ENCODE data around the gene ZNF865. TPM values are rescaled to one million over a fixed set of nuclear protein-coding genes. Genes with fewer than 3 reads are reported as not detected.
"Not testable (repeated sequence)": the region's sequence is repeated elsewhere in the genome, so short reads cannot be mapped to it uniquely, and the experiment has no call there.

Gene ZNF865
- total and polyA plus RNA-seq, 2 of the 8 experiments (the other 6 are each of a cell fraction or from before 2014, with no cell fraction given) = 3.5 to 13.6 TPM

- no peak overlapping the region for H2BK120ac ChIP-seq (replicated peaks; ENCODE audit: low read depth, low read length)
- no peak overlapping the region for H3K4ac ChIP-seq (replicated peaks; ENCODE audit: insufficient read length, low read depth, low read length)
- H2AFZ ChIP-seq (ENCODE audit: low read length) = no peak overlapping the region
- no peak overlapping the region for H2BK12ac ChIP-seq (ENCODE audit: low read depth, low read length)
- H3K4me1 ChIP-seq (replicated peaks in 1 of 4; ENCODE audit: control insufficient read depth in 3 of 4, insufficient read depth in 4 of 4, low read length in 3 of 4) = no peaks in the 10 kb centered on the region
- no peak overlapping the region for H3K23ac ChIP-seq (ENCODE audit: insufficient read length)
- no peak overlapping the region for H2BK5ac ChIP-seq (ENCODE audit: low read depth, low read length)
- no peak overlapping the region for H2BK20ac ChIP-seq (ENCODE audit: low read length)
- H3K14ac ChIP-seq (ENCODE audit: insufficient read length) = no peak overlapping the region
- H4K91ac ChIP-seq (replicated peaks; ENCODE audit: insufficient read length, low read length) = no peak overlapping the region
- no peaks in the 10 kb centered on the region for H3K9me3 ChIP-seq (ENCODE audit: insufficient read depth in 2 of 2, low read depth in 1 of 2, low read length in 1 of 2)
- no peak overlapping the region for H3K4me2 ChIP-seq (ENCODE audit: insufficient read depth in 1 of 2, low read depth in 2 of 2, low read length in 2 of 2)
- H3K9ac ChIP-seq (replicated peaks in 1 of 4; ENCODE audit: extremely low read depth in 1 of 4, low read depth in 3 of 4, low read length in 3 of 4) = no peak overlapping the region
- H3K79me1 ChIP-seq (ENCODE audit: low read depth, low read length) = no peaks in the 10 kb centered on the region
- peaks cover 8% of the 10 kb centered on the region; the same call in 1 of the 2 replicates for H3K23me2 ChIP-seq (ENCODE audit: low read depth, low read length)
- H3K79me2 ChIP-seq (ENCODE audit: control insufficient read depth in 1 of 2, insufficient read depth in 2 of 2, low read length in 2 of 2) = no peaks in the 10 kb centered on the region
- ChIA-PET POLR2A (ENCODE audit: partially characterized antibody) (interaction anchor here (0.8 kb wide), 1 partner anchor 18 kb away, joined by 3 read pairs; no protein-coding TSS in a partner anchor), CTCF (ENCODE audit: partially characterized antibody) (no interaction called here)
- no peaks in the 10 kb centered on the region for H3K36me3 ChIP-seq (ENCODE audit: control insufficient read depth in 2 of 4, insufficient read depth in 4 of 4, low read length in 3 of 4)
- no peaks in the 10 kb centered on the region for H3K27me3 ChIP-seq (replicated peaks in 1 of 4; ENCODE audit: control insufficient read depth in 3 of 4, extremely low read depth in 1 of 4, insufficient read depth in 3 of 4, low read length in 3 of 4)
- H4K8ac ChIP-seq (ENCODE audit: extremely low read depth, insufficient read depth, low read length) = no peak overlapping the region
- TF ChIP-seq RNF2 (IDR thresholded peaks at IDR 0.05; ENCODE audit: borderline replicate concordance, low read depth, low read length, missing control alignments, poor library complexity, severe bottlenecking) = no peak
- no peak overlapping the region for H3K4me3 ChIP-seq (ENCODE audit: extremely low read depth in 1 of 4, insufficient read depth in 2 of 4, low read depth in 3 of 4, low read length in 4 of 4)
- H2AK5ac ChIP-seq (ENCODE audit: low read depth, low read length) = no peak overlapping the region
- H4K5ac ChIP-seq (ENCODE audit: insufficient read length, low read depth, low read length) = no peak overlapping the region
- peak overlapping the region; percentile 83 for H3K56ac ChIP-seq (replicated peaks; ENCODE audit: insufficient read length, low read depth, low read length)
- no peak for DNase-seq (ENCODE audit: low read depth in 1 of 2, low spot score in 2 of 2)
- no peak overlapping the region for H3K18ac ChIP-seq (ENCODE audit: extremely low read depth, low read length)
- no peak overlapping the region for H3K27ac ChIP-seq (ENCODE audit: low read depth, low read length)
- H2BK15ac ChIP-seq (ENCODE audit: low read length) = no peak overlapping the region
- no peak for FAIRE-seq
- H4K20me1 ChIP-seq (replicated peaks in 1 of 2; ENCODE audit: control insufficient read depth in 1 of 2, insufficient read depth in 2 of 2, low read length in 2 of 2) = peaks cover 0 to 4% of the 10 kb centered on the region in 2 experiments
These were observed 37.6 kb upstream of the ZNF865 start for GRCh38 chr19:55567708-55568328.

- CTCF ChIA-PET (ENCODE audit: partially characterized antibody) = interaction anchor here (1.6 kb wide), 1 partner anchor 65 kb away, joined by 3 read pairs; no protein-coding TSS in a partner anchor
- H4K91ac ChIP-seq (replicated peaks; ENCODE audit: insufficient read length, low read length); H2AFZ ChIP-seq (ENCODE audit: low read length); DNase-seq (ENCODE audit: low read depth in 1 of 2, low spot score in 2 of 2); H2AK5ac ChIP-seq (ENCODE audit: low read depth, low read length); H2BK15ac ChIP-seq (ENCODE audit: low read length); H2BK12ac ChIP-seq (ENCODE audit: low read depth, low read length); H3K79me1 ChIP-seq (ENCODE audit: low read depth, low read length); H3K23me2 ChIP-seq (ENCODE audit: low read depth, low read length); H2BK20ac ChIP-seq (ENCODE audit: low read length); H3K14ac ChIP-seq (ENCODE audit: insufficient read length); H4K20me1 ChIP-seq (replicated peaks in 1 of 2; ENCODE audit: control insufficient read depth in 1 of 2, insufficient read depth in 2 of 2, low read length in 2 of 2); FAIRE-seq; H3K36me3 ChIP-seq (ENCODE audit: control insufficient read depth in 2 of 4, insufficient read depth in 4 of 4, low read length in 3 of 4); H3K18ac ChIP-seq (ENCODE audit: extremely low read depth, low read length); H3K4me2 ChIP-seq (ENCODE audit: insufficient read depth in 1 of 2, low read depth in 2 of 2, low read length in 2 of 2); H4K8ac ChIP-seq (ENCODE audit: extremely low read depth, insufficient read depth, low read length); H3K9ac ChIP-seq (replicated peaks in 1 of 4; ENCODE audit: extremely low read depth in 1 of 4, low read depth in 3 of 4, low read length in 3 of 4); H3K4me3 ChIP-seq (ENCODE audit: extremely low read depth in 1 of 4, insufficient read depth in 2 of 4, low read depth in 3 of 4, low read length in 4 of 4); H2BK120ac ChIP-seq (replicated peaks; ENCODE audit: low read depth, low read length); H3K27me3 ChIP-seq (replicated peaks in 1 of 4; ENCODE audit: control insufficient read depth in 3 of 4, extremely low read depth in 1 of 4, insufficient read depth in 3 of 4, low read length in 3 of 4); POLR2A ChIA-PET (ENCODE audit: partially characterized antibody); H3K79me2 ChIP-seq (ENCODE audit: control insufficient read depth in 1 of 2, insufficient read depth in 2 of 2, low read length in 2 of 2); H4K5ac ChIP-seq (ENCODE audit: insufficient read length, low read depth, low read length); H3K27ac ChIP-seq (ENCODE audit: low read depth, low read length); H3K4ac ChIP-seq (replicated peaks; ENCODE audit: insufficient read length, low read depth, low read length); H2BK5ac ChIP-seq (ENCODE audit: low read depth, low read length); H3K23ac ChIP-seq (ENCODE audit: insufficient read length); H3K4me1 ChIP-seq (replicated peaks in 1 of 4; ENCODE audit: control insufficient read depth in 3 of 4, insufficient read depth in 4 of 4, low read length in 3 of 4); H3K56ac ChIP-seq (replicated peaks; ENCODE audit: insufficient read length, low read depth, low read length); H3K9me3 ChIP-seq (ENCODE audit: insufficient read depth in 2 of 2, low read depth in 1 of 2, low read length in 1 of 2): not testable (repeated sequence)
- WGBS, 2 experiments (ENCODE audit: extremely low coverage in 1 of 2, insufficient coverage in 1 of 2, insufficient read length in 1 of 2, insufficient replicate concordance in 2 of 2, low coverage in 1 of 2, low lambda C conversion rate in 2 of 2, missing lambda C conversion rate in 1 of 2) = 86% methylated on average over 5 of the region's 5 CpGs; no CpG with 5 or more reads in 1 of the 2 experiments
These were observed 36.0 kb upstream of the ZNF865 start for GRCh38 chr19:55569477-55569876.

All from H1 (cell line).